ENCODE measurements around the gene RABAC1. TPM values are rescaled to one million over a fixed set of nuclear protein-coding genes. Genes with fewer than 3 reads are reported as not detected.

The RABAC1 gene
- 64.4 and 70.7 TPM in 2 replicates for total RNA-seq (2022)
- Bru-seq, nascent RNA, result percentile 56 among the genes with signal in this experiment
- BruChase-seq, experiment 1, labeled RNA remaining after a 2-hour chase, result percentile 66 among the genes with signal in this experiment
- percentile 85 among the genes with signal in this experiment for BruChase-seq, experiment 2, labeled RNA remaining after a 6-hour chase
- long read RNA-seq, transcript RABAC1-201 (5 exons, 821 nt), result major isoform, 93 of 103 reads
- long read RNA-seq, partial matches to known transcripts, result 1 of 103 reads
- long read RNA-seq, other reads (novel, unspliced or antisense), result 3 of 103 reads

GRCh38 chr19:41959056-41960053, at the start of gene RABAC1:
Gene RABAC1 (minus strand): TSS chr19:41959321. CDS start chr19:41959292, 29 bp downstream.
- no peaks in the 10 kb centered on the region for H3K9me3 ChIP-seq
- peak in 1 of 2 experiments; percentile 44 for TF ChIP-seq CTCF (IDR thresholded peaks at IDR 0.05; ENCODE audit: insufficient read depth in 1 of 2, low read depth in 1 of 2, low read length in 1 of 2, severe bottlenecking in 1 of 2, unreplicated experiment in 1 of 2)
- H3K36me3 ChIP-seq (ENCODE audit: control insufficient read depth, insufficient read depth, low read length), result no peaks in the 10 kb centered on the region
- Mint-ChIP-seq H3K27me3 (ENCODE audit: insufficient read depth, unreplicated experiment) (no peaks in the 10 kb centered on the region), H3K27ac (ENCODE audit: unreplicated experiment) (peak within 1 kb of the TSS; percentile 81), H3K4me3 (ENCODE audit: unreplicated experiment) (peak within 1 kb of the TSS; percentile 78), H3K36me3 (ENCODE audit: insufficient read depth, unreplicated experiment) (peaks cover 6% of the 10 kb centered on the region), H3K4me1 (ENCODE audit: low read depth, unreplicated experiment) (peaks cover 13% of the 10 kb centered on the region), H3K9me3 (ENCODE audit: unreplicated experiment) (no peaks in the 10 kb centered on the region)
- H3K27me3 ChIP-seq (replicated peaks; ENCODE audit: control insufficient read depth, insufficient read depth, low read length), result no peaks in the 10 kb centered on the region
- H3K4me1 ChIP-seq, result peaks cover 14% of the 10 kb centered on the region
- intact Hi-C loops (cut with micrococcal nuclease; ENCODE audit: unreplicated experiment), result loop anchor here (1.0 kb wide), 3 partner anchors 75 to 283 kb away; partner anchors contain the start of gene GSK3A
- peak within 1 kb of the TSS; percentile 82 for H3K4me3 ChIP-seq (ENCODE audit: low read depth, low read length)
- CTCF ChIA-PET, result interaction anchor here (0.5 to 2.7 kb wide), 11 partner anchors 8 to 252 kb away, joined by 3 to 18 read pairs (median 4); partner anchors contain the start of gene RPS19
- peak; percentile 93 to 95 for DNase-seq
- POLR2A ChIA-PET, result interaction anchor here (0.7 to 1.6 kb wide), 3 partner anchors 99 to 117 kb away, joined by 3 to 10 read pairs (median 4); partner anchors contain the start of genes RPS19 and ZNF574
- BruUV-seq (replicated peaks), result no TSS peak

- Mint-ChIP-seq H3K9me3 (ENCODE audit: unreplicated experiment) (peaks cover 9% of the 10 kb centered on the region), H3K36me3 (ENCODE audit: insufficient read depth, unreplicated experiment) (no peaks in the 10 kb centered on the region), H3K27me3 (ENCODE audit: insufficient read depth, unreplicated experiment) (peaks cover 37% of the 10 kb centered on the region), H3K27ac (ENCODE audit: unreplicated experiment) (no peak overlapping the region), H3K4me3 (ENCODE audit: unreplicated experiment) (no peak overlapping the region), H3K4me1 (ENCODE audit: low read depth, unreplicated experiment) (no peaks in the 10 kb centered on the region)
- DNase-seq, result no peak
- ChIA-PET POLR2A (no interaction called here), CTCF (no interaction called here)
- Histone ChIP-seq H3K9me3 (no peaks in the 10 kb centered on the region), H3K36me3 (ENCODE audit: control insufficient read depth, insufficient read depth, low read length) (no peaks in the 10 kb centered on the region), H3K27me3 (replicated peaks; ENCODE audit: control insufficient read depth, insufficient read depth, low read length) (peaks cover 3% of the 10 kb centered on the region), H3K4me3 (ENCODE audit: low read depth, low read length) (no peak overlapping the region), H3K4me1 (0 out of 2 replicates have a peak, but pooled peaks cover 3% of the 10 kb centered on the region)
- TF ChIP-seq CTCF (IDR thresholded peaks at IDR 0.05; ENCODE audit: insufficient read depth in 1 of 2, low read depth in 1 of 2, low read length in 1 of 2, severe bottlenecking in 1 of 2, unreplicated experiment in 1 of 2), result no peak
- intact Hi-C loops (cut with micrococcal nuclease; ENCODE audit: unreplicated experiment), result no loop called here
- no TSS peak for BruUV-seq (replicated peaks)
Measured at GRCh38 chr19:42006569-42006968, 47.4 kb upstream of the RABAC1 start.

- H3K4me1 ChIP-seq, result 0 out of 2 replicates have a peak, but pooled peaks cover 3% of the 10 kb centered on the region
- Mint-ChIP-seq H3K4me3 (ENCODE audit: unreplicated experiment) (no peak overlapping the region), H3K27me3 (ENCODE audit: insufficient read depth, unreplicated experiment) (peaks cover 43% of the 10 kb centered on the region), H3K36me3 (ENCODE audit: insufficient read depth, unreplicated experiment) (no peaks in the 10 kb centered on the region), H3K9me3 (ENCODE audit: unreplicated experiment) (peaks cover 9% of the 10 kb centered on the region), H3K4me1 (ENCODE audit: low read depth, unreplicated experiment) (no peaks in the 10 kb centered on the region), H3K27ac (ENCODE audit: unreplicated experiment) (no peak overlapping the region)
- BruUV-seq (replicated peaks), result no TSS peak
- CTCF ChIA-PET, result no interaction called here
- H3K4me3 ChIP-seq (ENCODE audit: low read depth, low read length), result no peak overlapping the region
- POLR2A ChIA-PET, result no interaction called here
- no peak for TF ChIP-seq CTCF (IDR thresholded peaks at IDR 0.05; ENCODE audit: insufficient read depth in 1 of 2, low read depth in 1 of 2, low read length in 1 of 2, severe bottlenecking in 1 of 2, unreplicated experiment in 1 of 2)
- no peaks in the 10 kb centered on the region for H3K36me3 ChIP-seq (ENCODE audit: control insufficient read depth, insufficient read depth, low read length)
- intact Hi-C loops (cut with micrococcal nuclease; ENCODE audit: unreplicated experiment), result no loop called here
- H3K9me3 ChIP-seq, result no peaks in the 10 kb centered on the region
- DNase-seq, result no peak
- peaks cover 3% of the 10 kb centered on the region for H3K27me3 ChIP-seq (replicated peaks; ENCODE audit: control insufficient read depth, insufficient read depth, low read length)
Measured at GRCh38 chr19:42005504-42005903, 46.4 kb upstream of the RABAC1 start.

All from Caco-2 (cell line).